Activated naive CD8-positive, alpha-beta T cell treated with anti-CD3 and anti-CD28 coated beads, Interleukin-2, amount 50 U/mL, for 24 hours (primary cell): ENCODE measurements around the gene GSTA1.
"Not testable (repeated sequence)": the region's sequence is repeated elsewhere in the genome, so short reads cannot be mapped to it uniquely, and the experiment has no call there.

ENCODE experiments used
- ATAC-seq: fragments of 150-1000 bp; cut with Tn5 transposase; one replicate; pipeline ENCODE4 v1.10.0; 2021
- DNase-seq: peaks from one replicate; pipeline ENCODE4 v3.0.0; 2021
- H3K27ac Mint-ChIP-seq: one replicate; pipeline ENCODE4 v1.8.0; 2021; ENCODE audit warnings: mild to moderate bottlenecking, mixed read lengths
- H3K27me3 Mint-ChIP-seq: one replicate; pipeline ENCODE4 v1.8.0; 2021; ENCODE audit warnings: mixed read lengths
- H3K36me3 Mint-ChIP-seq: one replicate; pipeline ENCODE4 v1.8.0; 2021; ENCODE audit warnings: low read depth, mixed read lengths
- H3K4me1 Mint-ChIP-seq: one replicate; pipeline ENCODE4 v1.8.0; 2021; ENCODE audit warnings: mixed read lengths
- H3K4me3 Mint-ChIP-seq: one replicate; pipeline ENCODE4 v1.8.0; 2021; ENCODE audit warnings: mild to moderate bottlenecking, moderate library complexity, mixed read lengths
- H3K9me3 Mint-ChIP-seq: one replicate; pipeline ENCODE4 v1.8.0; 2021; ENCODE audit warnings: mixed read lengths

GSTA1 gene

DNA sequence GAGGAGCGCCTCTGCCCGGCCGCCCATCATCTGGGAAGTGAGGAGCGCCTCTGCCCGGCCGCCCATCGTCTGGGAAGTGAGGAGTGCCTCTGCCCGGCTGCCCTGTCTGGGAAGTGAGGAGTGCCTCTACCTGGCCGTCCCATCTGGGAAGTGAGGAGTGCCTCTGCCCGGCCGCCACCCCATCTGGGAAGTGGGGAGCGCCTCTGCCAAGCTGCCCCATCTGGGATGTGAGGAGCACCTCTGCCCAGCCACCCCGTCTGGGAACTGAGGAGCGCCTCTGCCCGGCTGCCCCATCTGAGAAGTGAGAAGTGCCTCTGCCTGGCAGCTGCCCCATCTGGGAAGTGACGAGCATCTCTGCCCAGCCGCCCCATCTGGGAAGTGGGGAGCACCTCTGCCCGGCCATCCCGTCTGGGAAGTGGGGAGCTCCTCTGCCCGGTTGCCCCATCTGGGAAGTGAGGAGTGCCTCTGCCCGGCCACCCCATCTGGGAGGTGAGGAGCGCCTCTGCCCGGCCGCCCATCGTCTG, 21.7 kb upstream of the GSTA1 start:
- H3K4me1 Mint-ChIP-seq, H3K27ac Mint-ChIP-seq, H3K27me3 Mint-ChIP-seq, H3K9me3 Mint-ChIP-seq, H3K36me3 Mint-ChIP-seq, DNase-seq, H3K4me3 Mint-ChIP-seq, ATAC-seq: not testable (repeated sequence)

- H3K27me3 Mint-ChIP-seq: peaks cover 6% of the 10 kb centered on the region
- H3K4me1 Mint-ChIP-seq: no peaks in the 10 kb centered on the region
- peaks cover 3% of the 10 kb centered on the region for H3K36me3 Mint-ChIP-seq
- no peak overlapping the region for H3K4me3 Mint-ChIP-seq
- DNase-seq (no peak), ATAC-seq (no peak)
- H3K27ac Mint-ChIP-seq: no peak overlapping the region
- peaks cover 6% of the 10 kb centered on the region for H3K9me3 Mint-ChIP-seq
These were observed 18.2 kb upstream of the GSTA1 start for GRCh38 chr6:52821842-52822241.

GRCh38 chr6:52820198-52820597, 16.6 kb upstream of the GSTA1 start:
- Mint-ChIP-seq H3K9me3 (peaks cover 6% of the 10 kb centered on the region), H3K27me3 (peaks cover 1% of the 10 kb centered on the region), H3K4me1 (no peaks in the 10 kb centered on the region), H3K27ac (no peak overlapping the region), H3K4me3 (no peak overlapping the region), H3K36me3 (peaks cover 3% of the 10 kb centered on the region)
- ATAC-seq (no peak), DNase-seq (no peak)

DNA sequence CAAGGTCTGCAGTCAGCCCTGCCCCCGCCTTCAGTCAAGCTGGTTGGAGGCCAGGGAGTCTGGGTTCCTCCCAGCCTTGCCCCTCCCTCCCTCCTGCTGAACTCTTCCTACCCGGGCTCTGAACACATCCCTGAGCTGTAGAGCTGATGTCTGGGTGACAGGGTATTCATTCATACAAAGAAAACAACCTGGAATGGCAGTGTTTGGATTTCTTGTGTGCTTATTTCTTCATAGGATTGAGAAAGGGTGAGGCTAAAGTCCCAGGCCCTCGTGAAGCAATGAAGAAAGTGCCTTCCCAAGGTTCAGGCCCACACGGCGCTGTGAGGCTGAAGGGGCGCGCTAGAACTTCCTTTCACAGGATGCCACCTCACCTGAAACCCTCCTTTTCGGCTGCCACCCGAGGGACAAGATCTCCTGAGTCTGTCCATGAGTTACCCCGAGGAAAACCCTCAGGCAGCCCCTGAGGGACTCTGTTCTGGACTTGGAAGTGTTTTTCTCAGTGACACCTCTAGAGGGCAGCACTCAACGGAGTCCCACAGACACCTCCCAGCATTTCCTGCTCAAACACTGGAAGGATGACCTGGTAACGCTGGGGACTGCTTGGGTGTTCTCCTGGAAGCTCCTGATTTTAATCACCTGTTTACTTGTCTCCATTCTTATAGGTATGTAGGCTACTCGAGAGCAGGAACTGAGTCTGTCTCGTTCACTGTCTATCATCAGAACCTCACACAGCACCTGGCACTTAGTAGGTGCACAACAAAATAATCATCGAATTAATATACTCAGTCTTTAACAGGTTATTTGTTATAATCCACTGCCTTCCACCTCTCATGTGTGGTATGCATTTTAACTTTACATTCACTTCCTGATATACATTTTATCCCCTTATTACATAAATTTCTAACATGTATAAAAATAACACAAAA, 11.8 kb upstream of the GSTA1 start:
- Mint-ChIP-seq H3K27ac (no peak overlapping the region), H3K36me3 (no peaks in the 10 kb centered on the region), H3K4me3 (no peak overlapping the region), H3K9me3 (no peaks in the 10 kb centered on the region), H3K4me1 (no peaks in the 10 kb centered on the region), H3K27me3 (peaks cover 10% of the 10 kb centered on the region)
- peak; percentile 42 for DNase-seq
- peak; percentile 84 for ATAC-seq

DNA sequence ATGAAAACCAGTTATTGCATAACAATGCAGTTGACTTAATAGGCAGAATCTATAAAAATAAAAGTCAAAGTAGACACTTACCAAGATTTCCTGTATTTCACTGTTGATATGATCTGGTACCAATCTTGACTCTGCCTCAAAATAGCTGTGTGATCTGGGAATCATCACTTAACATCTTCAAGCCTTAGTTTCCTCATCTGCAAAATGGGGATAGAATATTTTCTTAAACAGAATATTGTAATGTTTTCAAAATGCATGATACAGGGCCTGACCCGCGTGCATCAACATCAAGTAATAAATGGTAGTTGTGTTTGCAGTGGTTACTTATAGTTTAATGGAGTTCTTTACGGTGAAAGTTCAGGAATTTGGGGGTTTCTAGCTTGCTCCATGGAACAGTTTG, 10.9 kb upstream of the GSTA1 start:
- not testable (repeated sequence) for H3K36me3 Mint-ChIP-seq, ATAC-seq, H3K4me1 Mint-ChIP-seq, H3K9me3 Mint-ChIP-seq, DNase-seq, H3K4me3 Mint-ChIP-seq, H3K27ac Mint-ChIP-seq
- peaks cover 10% of the 10 kb centered on the region for H3K27me3 Mint-ChIP-seq

GRCh38 chr6:52809777-52810176, 6.2 kb upstream of the GSTA1 start:
- not testable (repeated sequence) for H3K4me3 Mint-ChIP-seq, H3K4me1 Mint-ChIP-seq, H3K9me3 Mint-ChIP-seq, ATAC-seq, H3K36me3 Mint-ChIP-seq, DNase-seq, H3K27ac Mint-ChIP-seq
- H3K27me3 Mint-ChIP-seq: peaks cover 12% of the 10 kb centered on the region

DNA sequence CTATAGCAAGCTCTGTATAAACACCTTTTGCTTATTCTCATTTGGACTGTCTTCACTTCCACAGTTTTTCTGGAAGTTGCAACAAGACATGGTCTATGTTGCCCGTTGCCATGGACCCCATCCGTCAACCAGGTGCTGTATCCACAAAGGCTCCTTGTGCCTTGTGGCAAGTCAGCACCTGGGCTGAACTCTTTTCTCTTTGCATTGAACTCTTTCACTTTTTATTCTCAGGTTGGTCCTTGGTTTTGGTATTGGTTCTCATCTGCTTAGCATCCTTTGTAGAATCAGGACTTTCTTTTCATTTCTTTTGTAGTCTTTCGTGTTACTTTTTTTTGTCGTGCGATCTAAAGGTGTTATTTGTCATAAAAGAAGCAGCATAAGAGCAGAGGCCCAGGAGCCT, 5.0 kb upstream of the GSTA1 start:
- Mint-ChIP-seq H3K36me3 (no peaks in the 10 kb centered on the region), H3K27me3 (peaks cover 11% of the 10 kb centered on the region), H3K27ac (no peak overlapping the region), H3K4me1 (no peaks in the 10 kb centered on the region), H3K4me3 (no peak overlapping the region), H3K9me3 (no peaks in the 10 kb centered on the region)
- ATAC-seq: no peak
- no peak for DNase-seq

DNA sequence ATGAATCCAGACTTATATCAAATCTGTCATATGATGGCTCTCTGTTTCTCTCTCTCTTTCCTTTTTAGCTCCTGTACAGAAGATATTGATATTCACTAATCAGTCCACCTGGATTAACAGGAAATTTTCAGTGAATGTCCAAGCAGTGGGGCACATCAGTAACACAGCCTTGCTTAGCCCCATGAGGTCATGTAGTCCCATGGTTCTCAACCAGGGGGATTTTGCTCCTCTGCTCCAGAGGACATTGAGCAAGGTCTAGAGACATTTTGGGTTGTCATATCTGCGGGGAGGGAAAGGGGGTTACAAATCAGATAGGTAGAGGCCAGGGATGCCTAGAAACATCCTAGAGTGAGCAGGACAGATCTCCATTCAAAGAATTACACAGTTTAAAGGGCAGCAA, 810 bp downstream of the GSTA1 start:
- H3K27ac Mint-ChIP-seq: no peak overlapping the region
- H3K27me3 Mint-ChIP-seq: peaks cover 13% of the 10 kb centered on the region
- H3K4me1 Mint-ChIP-seq: no peaks in the 10 kb centered on the region
- H3K9me3 Mint-ChIP-seq: no peaks in the 10 kb centered on the region
- H3K4me3 Mint-ChIP-seq: no peak overlapping the region
- ATAC-seq: no peak
- no peak for DNase-seq
- no peaks in the 10 kb centered on the region for H3K36me3 Mint-ChIP-seq

DNA sequence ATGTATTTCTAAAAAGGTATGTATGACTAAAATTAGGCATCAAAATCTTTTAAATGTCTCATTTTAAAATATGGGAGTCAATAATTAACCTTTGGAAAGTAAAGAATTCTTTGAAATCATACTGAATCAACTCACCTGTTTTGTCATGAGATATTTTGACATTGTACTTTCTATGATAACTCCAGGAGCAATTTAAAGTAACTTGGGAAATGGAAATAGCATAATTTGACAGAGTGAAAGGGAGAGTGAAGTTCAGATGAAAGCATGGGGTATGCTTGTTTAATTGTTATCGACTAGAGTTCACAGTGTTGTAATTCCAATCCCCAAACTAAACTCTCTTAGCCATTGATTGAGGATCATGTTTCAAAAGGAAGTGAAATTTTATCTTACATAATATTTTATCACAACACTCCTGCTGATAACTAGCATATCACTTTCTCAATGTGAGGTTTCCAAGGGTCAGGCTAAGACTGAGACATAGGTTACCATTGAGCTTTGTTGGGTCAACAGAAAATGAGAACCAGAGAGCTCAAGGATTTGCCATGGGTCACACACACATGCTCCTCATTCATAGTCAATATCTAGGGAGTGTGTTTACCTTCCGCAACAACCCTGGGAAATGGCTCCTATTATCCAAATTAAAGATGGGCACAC, 2.3 kb downstream of the GSTA1 start:
- DNase-seq (no peak), ATAC-seq (no peak)
- Mint-ChIP-seq H3K36me3 (no peaks in the 10 kb centered on the region), H3K4me1 (no peaks in the 10 kb centered on the region), H3K27ac (no peak overlapping the region), H3K9me3 (no peaks in the 10 kb centered on the region), H3K27me3 (peaks cover 16% of the 10 kb centered on the region), H3K4me3 (no peak overlapping the region)

GRCh38 chr6:52799272-52799671, 4.3 kb downstream of the GSTA1 start:
- not testable (repeated sequence) for H3K36me3 Mint-ChIP-seq, DNase-seq, H3K4me1 Mint-ChIP-seq, H3K4me3 Mint-ChIP-seq, ATAC-seq, H3K27ac Mint-ChIP-seq, H3K9me3 Mint-ChIP-seq
- peaks cover 21% of the 10 kb centered on the region for H3K27me3 Mint-ChIP-seq

GRCh38 chr6:52794366-52794765, 9.2 kb downstream of the GSTA1 start:
- H3K27ac Mint-ChIP-seq, ATAC-seq, DNase-seq, H3K27me3 Mint-ChIP-seq, H3K9me3 Mint-ChIP-seq, H3K36me3 Mint-ChIP-seq, H3K4me1 Mint-ChIP-seq, H3K4me3 Mint-ChIP-seq: not testable (repeated sequence)

GRCh38 chr6:52790861-52791260, 12.8 kb downstream of the GSTA1 start:
- peaks cover 6% of the 10 kb centered on the region for H3K9me3 Mint-ChIP-seq
- H3K4me3 Mint-ChIP-seq: no peak overlapping the region
- no peaks in the 10 kb centered on the region for H3K36me3 Mint-ChIP-seq
- peaks cover 4% of the 10 kb centered on the region for H3K27me3 Mint-ChIP-seq
- ATAC-seq: no peak
- no peak for DNase-seq
- H3K4me1 Mint-ChIP-seq: no peaks in the 10 kb centered on the region
- H3K27ac Mint-ChIP-seq: no peak overlapping the region

DNA sequence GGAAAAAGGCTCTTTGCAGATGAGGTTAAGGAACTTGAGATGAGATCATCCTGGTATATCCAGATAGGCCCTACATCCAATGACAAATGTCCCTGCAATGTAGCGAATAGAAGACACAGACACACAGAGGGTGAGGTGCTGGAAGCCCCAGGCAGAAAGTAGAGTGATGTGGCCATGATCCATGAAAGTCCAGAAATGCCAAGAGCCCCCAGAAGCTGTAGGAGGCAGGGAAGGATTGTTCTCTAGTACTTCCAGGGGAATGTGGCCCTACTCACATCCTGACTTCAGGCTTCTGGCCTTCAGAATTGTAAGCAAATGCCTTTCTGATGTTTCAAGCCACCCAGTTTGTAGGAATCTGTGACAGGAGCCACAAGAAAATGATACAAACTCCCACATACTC, 14.0 kb downstream of the GSTA1 start:
- not testable (repeated sequence) for H3K36me3 Mint-ChIP-seq, H3K27ac Mint-ChIP-seq, H3K4me3 Mint-ChIP-seq, DNase-seq, H3K27me3 Mint-ChIP-seq, ATAC-seq, H3K4me1 Mint-ChIP-seq, H3K9me3 Mint-ChIP-seq

- no peaks in the 10 kb centered on the region for H3K36me3 Mint-ChIP-seq
- peaks cover 6% of the 10 kb centered on the region for H3K9me3 Mint-ChIP-seq
- DNase-seq (no peak), ATAC-seq (no peak)
- H3K27me3 Mint-ChIP-seq: peaks cover under 1% of the 10 kb centered on the region
- no peak overlapping the region for H3K4me3 Mint-ChIP-seq
- H3K4me1 Mint-ChIP-seq: no peaks in the 10 kb centered on the region
- H3K27ac Mint-ChIP-seq: no peak overlapping the region
These were observed 15.1 kb downstream of the GSTA1 start for GRCh38 chr6:52788478-52788877.

GRCh38 chr6:52787917-52788316, 15.7 kb downstream of the GSTA1 start:
- no peak for ATAC-seq
- H3K4me3 Mint-ChIP-seq: no peak overlapping the region
- no peaks in the 10 kb centered on the region for H3K36me3 Mint-ChIP-seq

More at GRCh38 chr6:52787917-52788316, 15.7 kb downstream of the GSTA1 start:
- no peak for DNase-seq
- H3K27ac Mint-ChIP-seq: no peak overlapping the region
- H3K27me3 Mint-ChIP-seq: peaks cover 2% of the 10 kb centered on the region
- H3K9me3 Mint-ChIP-seq: peaks cover 6% of the 10 kb centered on the region
- H3K4me1 Mint-ChIP-seq: no peaks in the 10 kb centered on the region
